A673 (cell line): Measurements from ENCODE around the gene PCYT1A. TPM values are rescaled to one million over a fixed set of nuclear protein-coding genes. Genes with fewer than 3 reads are reported as not detected.

ENCODE experiments used
- BruUV-seq: library from RNA; stranded (reverse); fragments of 400-500 nt; replicated peaks from 2 replicates; lab custom pipeline; 2021; lab: Mats Ljungman, UMichigan
- CTCF ChIA-PET: fragments of 300-600 bp; sonication (Branson Sonifier 250); formaldehyde crosslinking; loops from one replicate; lab custom pipeline; 2022; ENCODE audit warnings: antibody characterized with exemption; lab: Charles Lee
- POLR2A ChIA-PET: fragments of 300-600 bp; sonication (Branson Sonifier 250); formaldehyde crosslinking; loops from one replicate; lab custom pipeline; 2022; ENCODE audit warnings: antibody characterized with exemption; ENCODE audit not compliant: low non-redundant PET; lab: Charles Lee
- DNase-seq: peaks from one replicate; pipeline ENCODE4 v3.0.0-alpha.2; 2015; ENCODE audit warnings: low spot score
- H3K27ac ChIP-seq: fragments of 200-600 bp; sonication (generic); 2 replicates; pipeline ENCODE4 v1.5.1; 2016; ENCODE audit warnings: mixed run types, low read depth, mild to moderate bottlenecking, mixed read lengths, antibody characterized with exemption, low read length; ENCODE audit not compliant: poor library complexity, severe bottlenecking
- H3K27me3 ChIP-seq: fragments of 200-600 bp; sonication (generic); replicated peaks from 2 replicates; pipeline ENCODE4 v1.6.1; 2017; ENCODE audit warnings: mixed run types, low read depth, mild to moderate bottlenecking, mixed read lengths, antibody characterized with exemption, low read length; ENCODE audit not compliant: insufficient read depth, poor library complexity
- H3K36me3 ChIP-seq: fragments of 200-600 bp; sonication (generic); 2 replicates; pipeline ENCODE4 v1.6.1; 2016; ENCODE audit warnings: mixed run types, mild to moderate bottlenecking, mixed read lengths, antibody characterized with exemption, low read length; ENCODE audit not compliant: insufficient read depth, poor library complexity, severe bottlenecking
- H3K4me1 ChIP-seq: fragments of 200-600 bp; sonication (generic); 2 replicates; pipeline ENCODE4 v1.6.1; 2017; ENCODE audit warnings: mixed run types, mild to moderate bottlenecking, mixed read lengths, antibody characterized with exemption, low read length; ENCODE audit not compliant: insufficient read depth, poor library complexity, severe bottlenecking
- H3K4me3 ChIP-seq: fragments of 200-600 bp; sonication (generic); 2 replicates; pipeline ENCODE4 v1.5.1; 2016; ENCODE audit warnings: low read depth, mixed run types, mild to moderate bottlenecking, mixed read lengths, low read length; ENCODE audit not compliant: poor library complexity, severe bottlenecking
- H3K9me3 ChIP-seq: fragments of 200-600 bp; sonication (generic); 2 replicates; pipeline ENCODE4 v1.6.1; 2016; ENCODE audit warnings: mixed run types, low read depth, mild to moderate bottlenecking, mixed read lengths, antibody characterized with exemption, low read length; ENCODE audit not compliant: poor library complexity, severe bottlenecking
- CTCF ChIP-seq: fragments of 300-800, 200-600 bp; sonication (generic); conservative IDR thresholded peaks from 2 replicates; pipeline ENCODE4 v1.5.1; 2017; ENCODE audit warnings: low read depth, mild to moderate bottlenecking, antibody characterized with exemption, low read length, moderate library complexity, mixed read lengths
- EZH2 ChIP-seq: fragments of 200-600 bp; sonication (generic); IDR thresholded peaks from 2 replicates; pipeline ENCODE4 v1.6.1; 2017; ENCODE audit warnings: borderline replicate concordance, low read depth, mild to moderate bottlenecking, mixed read lengths, antibody characterized with exemption, low read length; ENCODE audit not compliant: poor library complexity, severe bottlenecking
- intact Hi-C: fragments of 100-400 bp; cut with micrococcal nuclease; formaldehyde crosslinking; loops from one replicate; pipeline ENCODE4 v1.10.0; 2022; ENCODE audit not compliant: unreplicated experiment
- total RNA-seq: library from RNA; stranded (reverse); gene quantifications from 2 replicates; pipeline ENCODE4 v1.2.3, GENCODE V29; 2021

The PCYT1A gene
- total RNA-seq, 1 experiment from 2014 or later: 62.3 TPM

GRCh38 chr3:196232882-196233251 lies 54.7 kb downstream of the PCYT1A start:
- peaks cover 7% of the 10 kb centered on the region for H3K36me3 ChIP-seq
- POLR2A ChIA-PET: no interaction called here
- no peak for TF ChIP-seq EZH2
- TF ChIP-seq CTCF: no peak
- DNase-seq: no peak
- H3K27ac ChIP-seq: no peak overlapping the region
- no peaks in the 10 kb centered on the region for H3K27me3 ChIP-seq
- H3K4me3 ChIP-seq: no peak overlapping the region
- H3K9me3 ChIP-seq: no peaks in the 10 kb centered on the region
- H3K4me1 ChIP-seq: no peaks in the 10 kb centered on the region
- BruUV-seq: no TSS peak
- intact Hi-C loops: no loop called here
- CTCF ChIA-PET: no interaction called here

GRCh38 chr3:196232154-196232881 lies 55.2 kb downstream of the PCYT1A start:
- no peaks in the 10 kb centered on the region for H3K9me3 ChIP-seq

DNA sequence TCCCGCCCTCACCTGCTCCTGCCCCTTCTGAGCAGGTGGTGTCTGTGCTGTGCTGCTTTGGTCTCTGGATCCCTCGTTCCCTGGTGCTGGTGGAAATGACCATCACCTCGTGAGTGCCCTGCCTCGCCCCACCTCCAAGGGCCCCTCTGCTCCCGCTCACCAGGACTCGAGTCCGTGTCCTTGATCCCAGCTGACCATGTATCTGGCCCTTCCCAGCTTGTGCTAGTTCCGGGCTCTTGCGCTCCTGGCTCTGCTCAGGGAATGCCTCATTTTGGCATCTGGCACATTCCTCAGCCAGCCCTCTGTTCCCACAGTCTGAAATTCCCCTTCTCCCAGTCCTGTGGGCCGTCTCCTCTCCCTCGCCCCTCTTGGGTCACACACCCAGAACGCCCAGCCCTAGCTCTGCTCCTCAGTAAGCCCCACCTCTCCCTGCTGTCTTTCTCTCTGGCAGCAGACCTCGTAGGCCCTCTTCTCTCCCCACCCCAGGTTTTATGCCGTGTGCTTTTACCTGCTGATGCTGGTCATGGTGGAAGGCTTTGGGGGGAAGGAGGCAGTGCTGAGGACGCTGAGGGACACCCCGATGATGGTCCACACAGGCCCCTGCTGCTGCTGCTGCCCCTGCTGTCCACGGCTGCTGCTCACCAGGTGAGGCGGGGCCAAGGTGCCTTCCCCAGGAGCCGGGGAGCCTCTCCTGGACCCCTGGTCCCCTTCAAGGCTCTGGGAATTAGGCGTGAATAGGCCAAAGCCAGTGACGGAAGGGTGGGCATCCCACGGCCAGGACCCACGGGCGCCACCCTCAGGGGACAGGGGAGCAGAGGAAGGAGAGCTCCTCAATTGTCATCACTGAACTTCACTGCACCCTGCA lies 59.7 kb downstream of the PCYT1A start:
- Histone ChIP-seq H3K36me3 (no peaks in the 10 kb centered on the region), H3K4me3 (no peak overlapping the region), H3K27ac (no peak overlapping the region), H3K4me1 (no peaks in the 10 kb centered on the region), H3K27me3 (no peaks in the 10 kb centered on the region), H3K9me3 (no peaks in the 10 kb centered on the region)
- POLR2A ChIA-PET: interaction anchor here (0.6 kb wide), 1 partner anchor 17 kb away, joined by 10 read pairs; no protein-coding TSS in a partner anchor
- intact Hi-C loops: no loop called here
- 0 out of 2 replicates have a peak, but pooled peaks have one; percentile 19 for TF ChIP-seq CTCF
- no peak for TF ChIP-seq EZH2
- no TSS peak for BruUV-seq
- CTCF ChIA-PET: no interaction called here
- DNase-seq: no peak

More at GRCh38 chr3:196232154-196232881, 55.2 kb downstream of the PCYT1A start:
- H3K36me3 ChIP-seq: peaks cover 3% of the 10 kb centered on the region
- ChIA-PET POLR2A (no interaction called here), CTCF (no interaction called here)
- TF ChIP-seq EZH2 (no peak), CTCF (no peak)
- intact Hi-C loops: no loop called here
- no peak for DNase-seq
- H3K27me3 ChIP-seq: no peaks in the 10 kb centered on the region
- H3K4me3 ChIP-seq: no peak overlapping the region
- BruUV-seq: no TSS peak
- no peak overlapping the region for H3K27ac ChIP-seq
- H3K4me1 ChIP-seq: no peaks in the 10 kb centered on the region
